Activated T-cell treated with anti-CD3 and anti-CD28 coated beads, Interleukin-2, amount 50 U/mL, for 4 hours (primary cell): Measurements from ENCODE around the gene STRIT1. TPM values are rescaled to one million over a fixed set of nuclear protein-coding genes. Genes with fewer than 3 reads are reported as not detected.
"Not testable (repeated sequence)": the region's sequence is repeated elsewhere in the genome, so short reads cannot be mapped to it uniquely, and the experiment has no call there.

ENCODE experiments used
- ATAC-seq, 2 donors: fragments of 200-7000 bp; cut with Tn5 transposase; one replicate each; pipeline ENCODE4 v1.10.0; 2021
- DNase-seq: peaks from one replicate; pipeline ENCODE4 v3.0.0-alpha.2; 2020
- H3K27me3 Mint-ChIP-seq: one replicate; pipeline ENCODE4 v1.8.0; 2021; ENCODE audit warnings: low read depth, mixed read lengths
- H3K36me3 Mint-ChIP-seq: one replicate; pipeline ENCODE4 v1.8.0; 2022; ENCODE audit warnings: mixed read lengths; ENCODE audit not compliant: insufficient read depth
- H3K4me1 Mint-ChIP-seq: one replicate; pipeline ENCODE4 v1.8.0; 2021; ENCODE audit warnings: low read depth, mixed read lengths
- H3K4me3 Mint-ChIP-seq: one replicate; pipeline ENCODE4 v1.8.0; 2021; ENCODE audit warnings: mild to moderate bottlenecking, moderate library complexity, mixed read lengths
- H3K9me3 Mint-ChIP-seq: one replicate; pipeline ENCODE4 v1.8.0; 2021; ENCODE audit warnings: mixed read lengths
- total RNA-seq, 3 donors: library from RNA; stranded (reverse); gene quantifications; one replicate each; pipeline ENCODE4 v1.2.1, GENCODE V29; 2021

The STRIT1 gene
- total RNA-seq, 3 donors from 2014 or later: not detected

DNA sequence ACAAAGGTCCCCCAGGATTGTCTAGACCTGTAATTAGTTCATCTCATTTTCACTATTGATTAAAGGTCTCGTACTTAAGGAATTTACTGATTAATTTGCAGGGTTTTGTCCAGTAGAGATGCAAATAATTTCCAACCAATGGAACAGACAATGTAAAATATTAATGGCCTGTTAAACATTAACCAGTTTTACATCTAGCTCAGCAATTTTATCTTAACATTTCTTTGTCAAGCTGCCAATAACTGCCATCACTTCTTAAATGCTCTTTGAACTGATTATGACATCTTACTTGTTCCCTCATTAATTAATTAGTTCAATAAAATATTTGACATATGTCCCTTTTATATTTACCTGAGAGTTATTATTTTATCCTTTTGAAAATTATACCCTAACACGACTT is 9.4 kb upstream of the STRIT1 start:
- no peaks in the 10 kb centered on the region for H3K36me3 Mint-ChIP-seq
- DNase-seq (no peak), ATAC-seq (no peak)
- H3K4me1 Mint-ChIP-seq: no peaks in the 10 kb centered on the region
- peaks cover 2% of the 10 kb centered on the region for H3K27me3 Mint-ChIP-seq
- no peak overlapping the region for H3K4me3 Mint-ChIP-seq
- peaks cover 6% of the 10 kb centered on the region for H3K9me3 Mint-ChIP-seq

GRCh38 chr3:155302481-155302880 is 9.0 kb upstream of the STRIT1 start:
- peaks cover 10% of the 10 kb centered on the region for H3K9me3 Mint-ChIP-seq
- ATAC-seq (no peak), DNase-seq (no peak)
- peaks cover 2% of the 10 kb centered on the region for H3K27me3 Mint-ChIP-seq
- H3K4me3 Mint-ChIP-seq: no peak overlapping the region
- H3K36me3 Mint-ChIP-seq: no peaks in the 10 kb centered on the region
- H3K4me1 Mint-ChIP-seq: no peaks in the 10 kb centered on the region

GRCh38 chr3:155297100-155297499 is 3.6 kb upstream of the STRIT1 start:
- ATAC-seq: no peak
- no peaks in the 10 kb centered on the region for H3K36me3 Mint-ChIP-seq
- peaks cover 18% of the 10 kb centered on the region for H3K9me3 Mint-ChIP-seq
- peaks cover 2% of the 10 kb centered on the region for H3K27me3 Mint-ChIP-seq
- no peak for DNase-seq
- H3K4me3 Mint-ChIP-seq: no peak overlapping the region
- no peaks in the 10 kb centered on the region for H3K4me1 Mint-ChIP-seq

- Mint-ChIP-seq H3K36me3 (no peaks in the 10 kb centered on the region), H3K4me1 (no peaks in the 10 kb centered on the region), H3K4me3 (no peak overlapping the region), H3K27me3 (peaks cover 2% of the 10 kb centered on the region), H3K9me3 (peaks cover 18% of the 10 kb centered on the region)
- no peak for DNase-seq
- no peak for ATAC-seq
Measured at GRCh38 chr3:155296413-155296812, 2.9 kb upstream of the STRIT1 start.

DNA sequence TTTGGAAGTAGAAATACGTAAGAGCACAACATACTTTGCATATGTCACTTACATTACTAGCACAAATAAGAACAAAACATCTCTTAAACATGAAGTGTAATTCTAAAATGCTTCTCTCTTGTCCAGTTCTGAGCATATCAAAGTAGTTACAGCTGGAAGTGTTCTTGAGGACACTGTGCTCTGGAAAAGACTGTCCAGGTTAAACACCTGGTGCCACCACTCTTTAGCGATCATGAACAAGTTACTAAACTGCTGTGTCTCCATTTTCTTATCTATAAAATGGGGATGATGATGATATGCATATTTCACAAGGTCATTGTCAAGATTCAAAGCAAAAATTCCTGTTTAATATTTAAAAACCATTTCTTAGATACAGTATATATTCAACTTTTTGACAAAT is 790 bp downstream of the STRIT1 start:
- no peak for DNase-seq
- Mint-ChIP-seq H3K9me3 (peaks cover 11% of the 10 kb centered on the region), H3K27me3 (no peaks in the 10 kb centered on the region), H3K4me1 (no peaks in the 10 kb centered on the region), H3K4me3 (no peak overlapping the region), H3K36me3 (no peaks in the 10 kb centered on the region)
- ATAC-seq: no peak

DNA sequence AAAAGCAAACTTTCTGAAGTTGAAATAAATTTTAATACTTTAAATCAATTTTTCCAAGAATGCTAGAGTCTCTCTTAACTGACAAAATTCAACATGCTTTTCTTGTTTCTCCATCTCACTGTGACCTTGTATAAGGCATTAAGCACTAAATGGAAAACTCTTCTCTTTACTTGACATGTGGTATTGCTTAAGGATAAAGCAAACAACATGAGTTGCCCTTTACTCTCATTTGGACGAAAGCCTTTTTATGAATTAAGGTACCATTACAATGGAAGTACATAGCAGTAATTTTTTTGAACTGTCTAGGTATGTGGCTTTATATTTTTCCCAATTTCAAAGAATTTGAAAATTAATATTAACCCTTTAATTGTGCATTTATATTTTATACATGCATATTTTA is 1.4 kb downstream of the STRIT1 start:
- no peak for ATAC-seq
- no peaks in the 10 kb centered on the region for H3K27me3 Mint-ChIP-seq

DNA sequence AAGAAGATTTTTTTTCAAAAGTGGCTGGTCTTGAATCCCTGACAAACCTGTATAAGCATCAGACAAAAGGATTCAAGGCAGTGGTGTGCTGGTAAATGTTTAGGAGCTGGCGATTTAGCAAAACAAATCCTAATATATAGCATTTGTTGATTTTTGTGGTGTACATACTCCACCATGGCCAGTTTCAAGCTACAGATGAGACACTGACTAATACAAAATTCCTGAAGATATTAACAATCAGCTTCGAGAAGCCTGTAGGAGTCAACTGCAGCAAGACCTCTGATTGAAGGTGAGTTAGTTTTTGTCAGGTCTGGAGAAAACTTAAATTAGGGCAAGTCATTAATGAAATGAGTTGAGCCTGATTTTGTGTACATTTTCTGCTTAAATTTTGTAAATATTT is 6.7 kb downstream of the STRIT1 start:
- no peak for DNase-seq
- Mint-ChIP-seq H3K4me1 (no peaks in the 10 kb centered on the region), H3K4me3 (no peak overlapping the region), H3K9me3 (no peaks in the 10 kb centered on the region), H3K36me3 (no peaks in the 10 kb centered on the region), H3K27me3 (no peaks in the 10 kb centered on the region)
- no peak for ATAC-seq

More for the DNA sequence above, 1.4 kb downstream of the STRIT1 start:
- Mint-ChIP-seq H3K36me3 (no peaks in the 10 kb centered on the region), H3K9me3 (peaks cover 5% of the 10 kb centered on the region), H3K4me1 (no peaks in the 10 kb centered on the region), H3K4me3 (no peak overlapping the region)
- DNase-seq: no peak

DNA sequence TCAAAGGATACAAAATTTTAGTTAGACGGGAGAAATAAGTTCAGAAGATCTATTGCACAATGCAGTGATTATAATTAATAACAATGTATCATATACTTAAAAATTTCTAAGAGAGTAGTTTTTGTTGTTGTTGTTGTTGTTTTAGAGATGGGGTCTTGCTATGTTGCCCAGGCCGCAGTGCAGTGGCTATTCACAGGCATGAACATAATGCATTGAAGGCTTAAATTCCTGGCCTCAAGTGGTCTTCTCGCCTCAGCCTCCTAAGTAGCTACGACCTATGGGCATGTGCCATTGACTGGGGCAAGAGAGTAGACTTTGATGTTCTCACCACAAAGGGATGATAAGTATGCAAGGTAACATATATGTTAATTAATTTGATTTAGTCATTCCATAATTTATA is 7.5 kb downstream of the STRIT1 start:
- H3K4me1 Mint-ChIP-seq: no peaks in the 10 kb centered on the region
- no peak overlapping the region for H3K4me3 Mint-ChIP-seq
- H3K9me3 Mint-ChIP-seq: no peaks in the 10 kb centered on the region
- ATAC-seq (no peak), DNase-seq (no peak)
- H3K36me3 Mint-ChIP-seq: no peaks in the 10 kb centered on the region
- no peaks in the 10 kb centered on the region for H3K27me3 Mint-ChIP-seq

- no peaks in the 10 kb centered on the region for H3K36me3 Mint-ChIP-seq
- no peak overlapping the region for H3K4me3 Mint-ChIP-seq
- DNase-seq: no peak
- no peaks in the 10 kb centered on the region for H3K4me1 Mint-ChIP-seq
- no peak for ATAC-seq
- peaks cover 6% of the 10 kb centered on the region for H3K9me3 Mint-ChIP-seq
- no peaks in the 10 kb centered on the region for H3K27me3 Mint-ChIP-seq
Measured at GRCh38 chr3:155283092-155284056, 10.1 kb downstream of the STRIT1 start.

- Mint-ChIP-seq H3K4me1 (no peaks in the 10 kb centered on the region), H3K27me3 (no peaks in the 10 kb centered on the region), H3K4me3 (no peak overlapping the region), H3K36me3 (no peaks in the 10 kb centered on the region), H3K9me3 (peaks cover 6% of the 10 kb centered on the region)
- ATAC-seq: no peak
- DNase-seq: no peak
Measured at GRCh38 chr3:155282385-155283091, 10.9 kb downstream of the STRIT1 start.

DNA sequence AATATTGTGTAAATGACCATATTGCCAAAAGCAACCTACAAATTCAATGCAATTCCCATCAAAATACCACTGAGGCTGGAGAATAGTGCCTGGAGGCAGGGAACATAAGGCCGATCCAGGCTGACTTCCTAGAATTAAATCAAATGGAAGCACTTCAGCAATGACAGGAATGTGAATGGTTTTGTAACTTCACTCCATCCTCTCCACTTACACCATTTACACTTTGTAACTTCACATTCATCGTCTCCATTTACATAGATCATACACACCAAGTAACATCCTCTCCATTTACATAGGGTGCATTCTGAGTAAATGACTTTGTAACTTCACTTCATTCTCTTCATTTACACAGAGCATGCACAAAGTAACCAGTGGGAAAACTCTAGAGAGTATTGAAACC is 11.6 kb downstream of the STRIT1 start:
- Mint-ChIP-seq H3K9me3 (peaks cover 6% of the 10 kb centered on the region), H3K36me3 (no peaks in the 10 kb centered on the region), H3K4me3 (no peak overlapping the region), H3K4me1 (no peaks in the 10 kb centered on the region), H3K27me3 (no peaks in the 10 kb centered on the region)
- ATAC-seq: no peak
- DNase-seq: no peak

DNA sequence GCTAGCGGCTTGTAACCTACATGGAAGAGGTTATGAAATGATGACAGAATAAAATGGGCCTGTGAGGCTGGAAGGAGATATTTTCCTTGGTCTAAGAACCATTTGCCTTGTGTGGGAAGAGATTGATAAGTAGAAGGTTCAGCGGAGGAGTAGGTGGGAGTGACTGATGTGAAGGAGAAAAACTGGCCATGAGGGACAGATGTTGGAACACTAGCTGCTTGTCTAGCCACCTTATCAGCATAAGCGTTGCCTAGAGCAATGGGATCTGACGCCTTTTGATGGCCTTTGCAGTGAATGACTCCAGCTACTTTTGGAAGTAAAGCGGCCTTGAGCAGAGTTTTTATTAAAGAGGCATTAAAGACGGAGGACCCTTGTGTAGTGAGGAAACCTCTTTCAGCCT is 17.4 kb downstream of the STRIT1 start:
- H3K4me3 Mint-ChIP-seq, H3K36me3 Mint-ChIP-seq, ATAC-seq, DNase-seq, H3K4me1 Mint-ChIP-seq, H3K27me3 Mint-ChIP-seq, H3K9me3 Mint-ChIP-seq: not testable (repeated sequence)

GRCh38 chr3:155275159-155275754 is 18.2 kb downstream of the STRIT1 start:
- H3K27me3 Mint-ChIP-seq, H3K36me3 Mint-ChIP-seq, ATAC-seq, H3K4me3 Mint-ChIP-seq, DNase-seq, H3K9me3 Mint-ChIP-seq, H3K4me1 Mint-ChIP-seq: not testable (repeated sequence)

GRCh38 chr3:155274435-155274834 is 19.0 kb downstream of the STRIT1 start:
- not testable (repeated sequence) for H3K4me3 Mint-ChIP-seq, H3K4me1 Mint-ChIP-seq, H3K9me3 Mint-ChIP-seq, H3K36me3 Mint-ChIP-seq, H3K27me3 Mint-ChIP-seq, DNase-seq, ATAC-seq

- Mint-ChIP-seq H3K36me3 (no peaks in the 10 kb centered on the region), H3K4me3 (no peak overlapping the region), H3K9me3 (no peaks in the 10 kb centered on the region), H3K27me3 (no peaks in the 10 kb centered on the region), H3K4me1 (no peaks in the 10 kb centered on the region)
- ATAC-seq: no peak
- no peak for DNase-seq
Measured at GRCh38 chr3:155271343-155271613, 22.2 kb downstream of the STRIT1 start.
